HepG2 (cell line): Measurements from ENCODE around the gene PIK3R5. TPM values are rescaled to one million over a fixed set of nuclear protein-coding genes. Genes with fewer than 3 reads are reported as not detected.

ENCODE experiments used
- ATAC-seq: fragments of 200-7000 bp; cut with Tn5 transposase; 3 replicates; pipeline ENCODE4 v1.9.1; 2020; ENCODE audit warnings: mild to moderate bottlenecking, moderate library complexity
- BruUV-seq: library from RNA; stranded (reverse); fragments of 400-500 nt; replicated peaks from 2 replicates; lab custom pipeline; 2021; lab: Mats Ljungman, UMichigan
- CTCF ChIA-PET: fragments of 300-600 bp; formaldehyde crosslinking; extraction: SDS; loops from one replicate; lab custom pipeline; 2021; ENCODE audit warnings: low total read pairs, inconsistent platforms, low intra/inter-chr PET ratio; lab: Yijun Ruan, JAX
- POLR2A ChIA-PET: fragments of 350-600 bp; sonication (Branson Sonifier 250); formaldehyde crosslinking; loops from one replicate; lab custom pipeline; 2020; ENCODE audit warnings: antibody characterized with exemption, inconsistent platforms; lab: Yijun Ruan, JAX
- DNase-seq: peaks from one replicate; pipeline ENCODE4 v3.0.0-alpha.2; 2015; ENCODE audit warnings: low spot score
- FAIRE-seq: peaks from 3 replicates; lab custom pipeline; 2011; peaks lifted over from hg19 to GRCh38; lab: Jason Lieb, UNC
- H2AFZ ChIP-seq: one replicate; pipeline ENCODE4 v1.6.1; 2011; ENCODE audit warnings: low read length, inconsistent platforms
- H3K27ac ChIP-seq: fragments of 300-600 bp; 3 replicates; pipeline ENCODE4 v1.8.0; 2011; ENCODE audit warnings: mixed run types, mild to moderate bottlenecking, mixed read lengths, low read length, inconsistent platforms; ENCODE audit not compliant: insufficient read depth; ENCODE audit errors: extremely low read length
- H3K27me3 ChIP-seq, 2 experiments: fragments of 200-600 bp in 1 of 2; 2 replicates in 1 of 2; 3 replicates in 1 of 2; pipeline versions ENCODE4 v1.6.0 to v1.8.0; 2011; ENCODE audit warnings: low read length in 2 of 2, mild to moderate bottlenecking in 2 of 2, moderate library complexity in 2 of 2, inconsistent platforms in 1 of 2; ENCODE audit not compliant: insufficient read depth in 2 of 2, control insufficient read depth in 1 of 2
- H3K36me3 ChIP-seq, 2 experiments: fragments of 200-600 bp in 1 of 2; replicated peaks in 1 of 2; 2 replicates in 1 of 2; 3 replicates in 1 of 2; pipeline versions ENCODE4 v1.5.1 to v1.8.0; 2011; ENCODE audit warnings: low read length in 2 of 2, inconsistent platforms in 1 of 2; ENCODE audit not compliant: insufficient read depth in 2 of 2, control insufficient read depth in 1 of 2
- H3K4me1 ChIP-seq: 2 replicates; pipeline ENCODE4 v1.5.1; 2012; ENCODE audit warnings: low read length, inconsistent platforms; ENCODE audit not compliant: insufficient read depth
- H3K4me2 ChIP-seq: 2 replicates; pipeline ENCODE4 v1.6.0; 2011; ENCODE audit warnings: low read depth, low read length, inconsistent platforms
- H3K4me3 ChIP-seq, 3 experiments: fragments of 200-600 bp in 1 of 3; sonication (generic), shearing (Covaris generic) in 1 of 3; replicated peaks in 1 of 3; 2 replicates each; pipeline ENCODE4 v1.5.1; 2011 to 2016; ENCODE audit warnings: low read length in 3 of 3, inconsistent platforms in 2 of 3, low read depth in 2 of 3, mild to moderate bottlenecking in 2 of 3, control low read depth in 1 of 3, mixed read lengths in 1 of 3; ENCODE audit not compliant: insufficient read depth in 1 of 3
- H3K79me2 ChIP-seq: one replicate; pipeline ENCODE4 v1.6.1; 2011; ENCODE audit warnings: low read length, inconsistent platforms; ENCODE audit not compliant: insufficient read depth
- H3K9ac ChIP-seq: 2 replicates; pipeline ENCODE4 v1.6.0; 2011; ENCODE audit warnings: mild to moderate bottlenecking, low read depth, low read length, inconsistent platforms; ENCODE audit not compliant: insufficient read depth
- H3K9me3 ChIP-seq: 2 replicates; pipeline ENCODE4 v1.5.1; 2012; ENCODE audit warnings: mild to moderate bottlenecking, low read length
- H4K20me1 ChIP-seq: 2 replicates; pipeline ENCODE4 v1.6.0; 2011; ENCODE audit warnings: inconsistent platforms, mild to moderate bottlenecking, low read length, moderate library complexity; ENCODE audit not compliant: insufficient read depth
- ARID4A ChIP-seq: sonication (generic); formaldehyde crosslinking; IDR thresholded peaks from 2 replicates; pipeline ENCODE4 v1.5.0; 2020; ENCODE audit warnings: mild to moderate bottlenecking, missing genetic modification reagents, borderline replicate concordance
- ATF5 ChIP-seq: sonication (generic); formaldehyde crosslinking; IDR thresholded peaks from 2 replicates; pipeline ENCODE4 v1.4.0; 2020; ENCODE audit warnings: mild to moderate bottlenecking, low read depth, missing genetic modification reagents
- EHMT2 ChIP-seq: fragments of 200-600 bp; sonication (generic); IDR thresholded peaks from 2 replicates; pipeline ENCODE4 v1.7.0; 2017; ENCODE audit warnings: antibody characterized with exemption, low read depth, low read length, borderline replicate concordance
- HHEX ChIP-seq: IDR thresholded peaks from 2 replicates; pipeline ENCODE4 v1.6.1; 2016; ENCODE audit warnings: control low read depth
- HOXA5 ChIP-seq: sonication (generic); formaldehyde crosslinking; IDR thresholded peaks from 2 replicates; pipeline ENCODE4 v1.4.0; 2020; ENCODE audit warnings: missing genetic modification reagents
- MBD4 ChIP-seq: IDR thresholded peaks from 2 replicates; pipeline ENCODE4 v1.6.1; 2012; ENCODE audit warnings: low read length, inconsistent platforms, borderline replicate concordance
- MYPOP ChIP-seq: sonication (generic); formaldehyde crosslinking; IDR thresholded peaks from 2 replicates; pipeline ENCODE4 v1.8.1; 2023; ENCODE audit warnings: mild to moderate bottlenecking, moderate library complexity, missing genetic modification reagents
- U2AF2 ChIP-seq: fragments of 200-400 bp; formaldehyde crosslinking; IDR thresholded peaks from 2 replicates; pipeline ENCODE4 v1.6.1; 2017; ENCODE audit warnings: low read depth, mild to moderate bottlenecking, low read length
- ZNF260 ChIP-seq: sonication (generic); formaldehyde crosslinking; IDR thresholded peaks from 2 replicates; pipeline ENCODE4 v1.4.0; 2020; ENCODE audit warnings: missing genetic modification reagents, low read depth, mild to moderate bottlenecking, borderline replicate concordance
- WGBS: methylation state at CpG from one replicate; pipeline ENCODE4 v1.1.6; 2017; ENCODE audit warnings: low lambda C conversion rate; 5-methylcytosine and 5-hydroxymethylcytosine counted together
- in situ Hi-C: cut with HindIII; loops from 2 replicates; pipeline ENCODE4 v1.10.0; 2017; ENCODE audit warnings: low pct_unique_long_range_greater_than_20kb; ENCODE audit not compliant: extremely low pct_ligation_motif_present
- intact Hi-C: fragments of 100-400 bp; cut with micrococcal nuclease; formaldehyde crosslinking; loops from one replicate; pipeline ENCODE4 v1.10.0; 2022; ENCODE audit not compliant: unreplicated experiment
- polyA plus RNA-seq, 8 experiments: library from polyadenylated mRNA; depleted of rRNA in 3 of 8; stranded (reverse) in 7 of 8; unstranded in 1 of 8; fragments of >200 nt; fragmentation: Illumina TruSeq in 4 of 8; extraction: Trizol in 4 of 8; gene quantifications; 2 replicates each; pipeline versions ENCODE4 v1.2.1 to v1.2.3, GENCODE V29; 2011 to 2016; ENCODE audit warnings: low read depth in 4 of 8, missing spikeins in 1 of 8, mixed read lengths in 1 of 8; ENCODE audit not compliant: insufficient read depth in 1 of 8
- total RNA-seq, 5 experiments: library from RNA; depleted of rRNA; stranded (reverse); fragments of >200 nt; fragmentation: Illumina TruSeq; extraction: Trizol; gene quantifications; 2 replicates each; pipeline ENCODE4 v1.2.3, GENCODE V29; 2016; ENCODE audit warnings: low read depth in 1 of 5

The PIK3R5 gene
- total and polyA plus RNA-seq, 2 of the 13 experiments (the other 11 are each of a cell fraction or from before 2014, with no cell fraction given) = not detected

GRCh38 chr17:8900626-8901585 lies 64.6 kb downstream of the PIK3R5 start (continued):
- TF ChIP-seq MYPOP (CRISPR knock-in tag) = no peak
- TF ChIP-seq, all 625 proteins: peak for 0

GRCh38 chr17:8900207-8900606 lies 65.3 kb downstream of the PIK3R5 start:
- H3K36me3 ChIP-seq = no peaks in the 10 kb centered on the region
- FAIRE-seq = no peak
- no peaks in the 10 kb centered on the region for H3K79me2 ChIP-seq
- ChIA-PET POLR2A (no interaction called here), CTCF (no interaction called here)
- DNase-seq = no peak
- no peak overlapping the region for H3K4me2 ChIP-seq
- intact Hi-C loops (no loop called here), in situ Hi-C loops (no loop called here)
- H3K4me1 ChIP-seq = no peaks in the 10 kb centered on the region
- H3K27me3 ChIP-seq = peaks cover 6 to 38% of the 10 kb centered on the region in 2 experiments; a peak in 4 of 5 replicates
- no peak overlapping the region for H2AFZ ChIP-seq
- TF ChIP-seq U2AF2 = no peak
- TF ChIP-seq MBD4 = no peak
- TF ChIP-seq ATF5 (CRISPR knock-in tag) = no peak
- TF ChIP-seq HHEX (CRISPR knock-in tag) = no peak
- no peak for TF ChIP-seq EHMT2
- TF ChIP-seq ZNF260 = no peak
- no peak for TF ChIP-seq ARID4A (CRISPR knock-in tag)
- TF ChIP-seq HOXA5 (CRISPR knock-in tag) = no peak
- no peak overlapping the region for H3K27ac ChIP-seq
- H4K20me1 ChIP-seq = no peaks in the 10 kb centered on the region
- 24% methylated on average over 6 of the region's 6 CpGs for WGBS
- no peaks in the 10 kb centered on the region for H3K9me3 ChIP-seq
- no peak for ATAC-seq
- BruUV-seq = no TSS peak
- H3K9ac ChIP-seq = no peak overlapping the region
- no peak overlapping the region for H3K4me3 ChIP-seq
